HUDEP-2 (cell line): ENCODE measurements around the gene MIPEP.

Source experiments
- DNase-seq, 76 experiments: peaks; one replicate each; lab custom pipeline; 2025; ENCODE audit not compliant: unreplicated experiment in 76 of 76; lab: John Stamatoyannopoulos, UW

Gene MIPEP

DNA sequence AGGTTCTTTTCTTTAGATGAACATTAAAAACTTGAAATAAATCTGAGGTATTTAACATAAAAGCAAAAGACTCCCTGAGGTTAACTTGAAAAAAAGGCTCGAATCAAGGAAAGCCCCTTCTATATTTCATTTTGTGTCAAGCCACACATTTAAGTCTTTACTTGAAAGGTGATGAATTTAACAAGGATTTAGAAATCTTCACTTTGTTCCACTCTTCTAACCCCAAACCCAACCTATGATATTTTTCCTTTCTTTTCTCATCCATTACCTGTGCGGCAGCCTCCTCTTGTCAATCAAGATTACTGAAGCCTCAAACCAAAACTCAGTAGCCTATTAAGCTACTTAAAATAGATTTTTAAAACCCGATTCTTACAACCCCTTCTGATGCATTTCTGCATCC, 33.8 kb downstream of the MIPEP start:
- DNase-seq = no peak

DNA sequence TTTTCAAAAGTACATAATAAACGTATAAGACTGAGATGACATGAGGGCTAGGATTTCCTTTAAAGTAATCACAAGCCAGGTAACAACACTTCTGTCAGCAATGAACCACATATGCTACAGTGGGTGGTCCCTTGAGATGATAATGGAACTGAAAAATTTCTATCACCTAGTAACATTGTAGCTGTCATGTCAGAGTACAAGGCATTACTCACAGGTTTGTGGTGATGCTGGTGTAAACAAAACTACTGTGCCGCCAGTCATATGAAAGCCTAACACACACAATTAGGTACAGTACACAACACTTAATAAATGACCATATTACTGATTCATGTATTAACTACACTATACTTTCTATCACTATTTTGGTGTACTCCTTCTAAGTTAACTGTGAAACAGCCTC, 36.8 kb downstream of the MIPEP start:
- DNase-seq = no peak

DNA sequence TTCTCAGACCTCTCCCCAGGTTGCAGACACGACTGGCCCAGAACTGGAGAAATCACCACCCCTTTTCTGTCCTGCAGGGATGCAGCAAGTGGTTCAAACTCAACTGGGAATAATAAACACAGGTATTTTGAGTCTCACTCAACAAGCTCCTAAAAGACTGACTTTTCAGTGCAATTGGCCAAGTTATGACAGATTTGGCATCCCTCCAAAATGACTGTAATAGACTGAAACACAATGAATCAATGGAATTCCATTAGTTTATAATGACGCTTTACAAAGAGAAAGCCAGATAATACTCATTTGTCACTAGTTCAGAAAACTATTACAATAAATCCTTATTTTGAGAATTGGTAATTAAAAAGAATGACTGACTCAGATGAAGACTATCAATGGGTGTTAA, 38.1 kb downstream of the MIPEP start:
- no peak for DNase-seq

DNA sequence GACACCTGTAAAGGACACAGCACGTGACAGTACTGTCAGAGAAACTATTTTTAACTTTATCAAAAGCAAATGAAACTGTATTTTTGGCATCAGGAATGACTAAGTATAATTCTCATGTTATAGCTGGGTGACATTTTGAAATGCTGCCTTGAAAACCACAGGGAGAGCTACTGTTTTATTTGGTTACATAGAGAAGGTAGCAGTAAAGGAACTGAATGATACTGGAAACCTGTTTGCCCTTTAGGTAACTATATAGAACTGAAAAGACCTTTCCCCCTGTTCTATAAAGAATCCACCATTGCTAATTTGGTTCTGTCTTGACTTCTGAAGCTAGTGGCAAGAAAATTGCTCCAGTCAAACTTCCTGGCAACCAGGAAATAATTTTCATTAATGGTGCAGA, 39.1 kb downstream of the MIPEP start:
- no peak for DNase-seq

DNA sequence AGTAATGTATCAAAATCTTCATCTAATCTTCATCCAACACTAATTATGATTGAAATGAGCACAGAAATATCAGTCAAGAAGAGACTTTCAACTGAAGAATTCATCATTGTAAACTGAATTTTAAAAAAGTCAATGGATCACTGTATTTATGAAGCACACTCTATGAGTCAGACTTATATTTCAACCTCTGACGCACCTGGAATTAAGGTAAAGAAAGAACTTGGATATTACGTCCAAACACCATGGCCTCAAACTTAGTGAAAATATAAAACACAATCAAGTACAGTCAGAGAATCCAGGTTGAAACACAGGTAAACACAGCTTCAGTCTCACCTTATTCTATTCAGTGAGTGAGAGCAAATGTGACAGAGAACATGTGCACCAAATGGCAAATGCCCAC, 39.5 kb downstream of the MIPEP start:
- DNase-seq = no peak

DNA sequence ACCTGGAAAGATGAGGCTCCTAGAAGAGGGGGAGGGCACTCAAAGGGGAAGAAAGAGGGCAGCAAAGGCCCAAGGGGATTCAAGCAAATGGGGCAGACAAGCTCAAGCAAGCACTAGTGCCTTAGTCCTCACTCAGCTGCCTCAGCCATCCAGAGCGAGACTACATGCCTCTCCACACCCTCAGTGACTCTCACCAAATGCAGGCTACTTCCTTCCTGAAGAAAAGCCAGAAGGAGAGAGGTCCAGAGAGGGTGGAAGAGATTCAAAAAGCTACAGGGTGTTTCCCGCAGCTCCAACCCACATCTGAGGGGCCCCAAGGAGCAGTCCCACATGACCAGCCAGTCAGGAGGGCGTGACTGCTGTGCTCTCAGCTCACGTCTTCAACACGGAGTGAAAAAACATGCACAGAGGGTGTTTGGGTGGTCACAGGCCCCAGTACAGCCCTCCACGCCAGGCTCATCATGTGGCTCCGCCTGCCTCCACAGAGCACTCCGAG, 40.5 kb downstream of the MIPEP start:
- peak in 17 of 76 experiments; percentile 7 to 69 (median 37) for DNase-seq

DNA sequence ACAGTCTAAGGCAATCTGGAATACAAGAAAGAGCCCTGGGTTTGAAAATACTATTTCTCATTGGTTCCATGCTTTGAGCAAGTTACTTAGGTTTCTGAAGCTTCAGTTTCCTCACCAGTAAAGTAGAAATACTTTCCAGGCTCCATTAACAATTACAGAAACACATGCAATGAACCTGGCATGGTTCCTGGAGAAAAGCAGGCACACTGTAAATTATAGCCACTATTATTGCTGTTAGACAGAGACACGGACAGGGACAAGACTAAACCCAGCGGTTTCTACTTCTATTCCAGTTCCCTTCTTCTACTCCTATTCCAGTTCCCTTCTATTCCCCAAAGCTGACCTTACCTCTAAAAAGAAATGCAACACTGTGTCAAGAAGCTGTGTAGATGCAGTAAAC, 41.2 kb downstream of the MIPEP start:
- peak in 3 of 76 experiments; percentile 19 to 69 (median 63) for DNase-seq

DNA sequence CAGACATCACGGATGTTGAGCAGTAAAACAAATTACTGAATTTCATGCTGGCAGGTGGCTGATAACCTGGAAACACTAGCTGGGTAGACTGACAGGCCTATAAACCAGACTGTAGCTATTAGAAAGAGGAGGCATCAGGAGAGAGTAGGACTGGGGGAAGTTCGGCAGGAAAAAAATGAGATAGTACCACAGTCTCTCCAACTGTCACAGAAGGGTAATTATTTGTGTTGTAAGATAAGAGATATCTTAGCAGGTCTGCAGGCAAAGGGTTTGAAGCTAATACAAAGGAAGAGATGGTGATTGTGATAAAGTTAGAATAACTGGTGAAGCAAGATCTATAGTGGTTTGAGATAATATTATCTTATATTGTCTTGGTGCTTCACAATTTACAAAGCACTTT, 41.7 kb downstream of the MIPEP start:
- DNase-seq = peak in 47 of 76 experiments; percentile 3 to 85 (median 53)

DNA sequence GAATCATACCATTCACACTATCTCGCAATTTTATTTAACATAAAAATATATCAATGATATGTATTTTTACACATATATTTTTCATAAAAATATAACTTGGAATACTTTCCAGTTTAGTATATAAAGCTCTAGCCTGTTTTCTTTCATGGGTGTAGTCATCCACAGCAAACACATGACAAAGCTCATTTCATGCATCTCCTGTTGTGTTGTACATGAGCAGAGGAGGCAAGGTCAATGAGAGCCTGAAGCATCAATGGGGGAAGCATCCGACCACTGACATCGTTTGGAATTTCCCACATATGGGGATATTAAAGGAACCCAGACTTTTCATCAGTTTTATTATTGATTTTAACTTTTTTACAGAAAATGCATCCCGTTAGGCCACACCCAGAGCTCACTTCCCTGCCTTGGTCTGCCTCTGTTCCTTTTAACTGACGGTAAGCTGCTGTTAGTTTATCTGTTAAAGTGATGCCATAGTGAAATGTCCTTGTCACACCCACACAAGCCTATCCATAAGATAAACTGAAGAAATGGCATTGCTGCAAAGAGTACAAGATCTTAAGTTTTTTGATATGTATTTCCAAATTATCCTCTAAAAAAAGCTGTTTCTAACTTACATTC, 44.0 kb downstream of the MIPEP start:
- DNase-seq = peak in 50 of 76 experiments; percentile 3 to 82 (median 38)

DNA sequence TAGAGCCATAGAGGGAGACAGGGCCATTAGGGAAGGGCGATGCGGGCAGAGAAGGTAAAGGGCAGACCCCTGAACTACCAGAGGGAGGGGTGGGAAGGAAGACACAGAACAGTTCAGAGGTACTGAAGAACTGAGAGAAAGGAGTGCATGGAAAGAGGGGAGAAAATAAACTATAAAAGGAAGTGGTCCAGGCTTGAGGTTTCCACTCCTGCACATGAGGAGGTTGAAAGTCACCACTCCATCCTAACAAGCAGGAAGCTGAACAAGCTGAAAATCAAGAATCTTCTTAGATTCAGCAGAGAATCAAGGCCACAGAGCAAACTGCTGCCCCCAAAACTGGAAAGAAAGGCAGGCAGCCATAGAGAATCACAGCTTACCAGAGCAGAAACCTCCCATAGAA, 45.1 kb downstream of the MIPEP start:
- DNase-seq = no peak

DNA sequence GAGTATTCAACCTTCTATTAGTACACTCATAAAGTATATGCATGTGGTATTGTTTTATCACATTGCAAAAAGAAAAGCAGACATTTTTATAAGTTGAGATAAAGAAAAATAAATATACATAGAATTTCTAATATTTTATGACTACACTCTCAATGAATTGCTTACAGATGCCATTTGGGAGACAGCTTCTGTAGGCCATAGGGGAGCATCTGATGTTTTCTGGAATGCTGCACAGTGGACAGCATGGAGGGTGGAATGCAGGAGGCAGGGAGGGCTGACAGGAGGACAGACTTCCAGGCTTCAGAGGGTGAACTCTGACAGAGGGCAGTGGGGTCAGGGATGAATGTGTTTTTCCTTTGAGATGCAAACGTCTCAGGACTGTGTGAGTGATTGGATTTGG, 45.8 kb downstream of the MIPEP start:
- no peak for DNase-seq

DNA sequence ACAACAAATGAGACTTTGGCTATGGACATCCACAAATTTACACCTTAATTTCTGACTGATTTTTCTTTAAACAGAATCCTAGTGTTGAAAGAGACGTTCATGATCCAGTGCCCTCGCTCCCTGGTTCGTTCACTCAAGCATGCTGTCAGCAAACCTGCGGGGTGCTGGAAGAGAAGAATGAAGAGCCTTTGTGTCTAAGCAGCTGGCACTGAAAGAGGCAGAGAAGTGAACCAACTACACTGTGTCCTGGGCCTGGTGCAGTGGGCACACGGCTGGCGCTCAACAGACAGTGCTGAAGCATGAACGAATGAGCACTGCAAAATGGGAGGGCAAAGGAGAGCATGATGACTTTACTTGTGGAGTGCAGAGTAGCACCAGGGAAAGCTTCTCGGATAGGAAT, 46.8 kb downstream of the MIPEP start:
- no peak for DNase-seq

DNA sequence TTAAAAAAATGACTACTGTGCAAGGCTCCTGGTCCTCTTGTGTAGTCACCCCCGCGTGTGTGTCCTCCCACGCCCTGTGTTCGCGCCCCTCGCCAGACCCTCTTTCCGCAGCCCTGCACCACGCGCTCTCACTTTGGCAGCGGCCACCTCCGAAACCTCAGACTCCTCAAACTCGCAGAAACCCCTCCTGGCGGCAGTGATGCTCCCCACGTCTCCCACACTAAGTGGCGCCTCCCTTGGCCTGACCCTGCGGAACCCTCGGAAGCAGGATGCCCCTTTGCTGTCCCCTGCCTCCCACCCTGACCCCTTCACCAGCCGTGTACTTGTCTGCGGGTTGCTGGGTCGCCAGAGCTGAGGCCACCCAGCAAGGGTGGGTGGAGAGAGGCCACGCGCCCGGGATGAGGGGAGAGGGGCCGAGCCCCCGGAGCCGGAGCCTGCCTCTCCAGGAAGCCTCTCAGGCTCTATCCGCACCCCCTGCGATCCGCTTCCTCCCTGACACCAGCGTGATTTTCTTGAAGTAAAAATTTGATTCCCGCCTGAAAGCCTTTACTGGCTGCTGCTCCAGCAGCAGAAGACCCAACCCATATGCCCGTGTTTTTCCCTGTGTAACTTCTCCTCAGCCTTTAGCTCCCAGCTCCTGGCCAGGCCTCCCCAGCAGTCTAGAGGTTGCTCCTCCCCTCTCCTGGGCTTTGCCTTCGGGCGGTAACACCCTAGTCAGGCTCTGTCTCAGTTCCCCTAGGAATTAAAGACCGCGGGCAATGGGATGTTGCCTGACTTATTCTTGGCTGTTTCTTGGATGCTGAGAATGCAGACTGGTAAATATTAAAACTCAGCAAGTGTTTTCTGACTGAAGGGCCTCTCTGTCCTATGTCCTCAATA, 55.2 kb downstream of the MIPEP start:
- DNase-seq = no peak

DNA sequence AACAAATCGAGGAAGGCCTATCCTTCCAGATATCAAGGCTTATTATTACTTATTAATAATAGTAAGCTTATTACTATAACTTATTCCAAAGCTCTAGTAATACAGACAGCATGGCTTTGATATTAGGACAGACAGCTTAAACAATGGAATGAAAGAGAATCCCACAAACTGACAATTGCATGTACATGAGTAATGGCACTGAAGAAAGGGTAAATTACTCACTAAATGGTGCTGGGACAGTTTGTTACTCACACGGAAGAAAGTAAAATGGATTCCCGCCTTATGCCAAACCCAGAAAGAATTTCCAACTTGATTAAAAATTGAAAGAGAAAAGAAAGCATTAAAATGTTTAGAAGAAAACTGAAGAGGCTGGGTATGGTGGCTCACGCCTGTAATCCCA, 60.3 kb downstream of the MIPEP start:
- no peak for DNase-seq

DNA sequence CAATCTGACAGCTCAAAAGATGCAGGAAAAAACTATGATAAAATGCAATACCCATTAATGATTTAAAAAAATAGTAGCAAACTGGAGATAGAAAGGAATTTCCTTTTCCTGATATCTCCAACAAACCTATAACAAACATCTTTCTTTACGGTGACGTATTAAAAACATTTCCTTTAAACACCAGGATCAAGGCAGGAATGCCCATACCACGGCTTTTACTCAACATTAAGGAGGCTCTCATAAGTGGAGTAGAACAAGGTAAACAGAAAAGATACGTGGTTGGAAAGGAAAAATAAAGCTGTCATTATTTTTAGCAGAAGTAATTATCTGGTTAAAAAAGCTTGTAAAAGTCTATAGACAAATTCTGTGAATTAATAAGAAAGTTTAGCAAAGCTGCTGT, 61.1 kb downstream of the MIPEP start:
- DNase-seq = no peak

DNA sequence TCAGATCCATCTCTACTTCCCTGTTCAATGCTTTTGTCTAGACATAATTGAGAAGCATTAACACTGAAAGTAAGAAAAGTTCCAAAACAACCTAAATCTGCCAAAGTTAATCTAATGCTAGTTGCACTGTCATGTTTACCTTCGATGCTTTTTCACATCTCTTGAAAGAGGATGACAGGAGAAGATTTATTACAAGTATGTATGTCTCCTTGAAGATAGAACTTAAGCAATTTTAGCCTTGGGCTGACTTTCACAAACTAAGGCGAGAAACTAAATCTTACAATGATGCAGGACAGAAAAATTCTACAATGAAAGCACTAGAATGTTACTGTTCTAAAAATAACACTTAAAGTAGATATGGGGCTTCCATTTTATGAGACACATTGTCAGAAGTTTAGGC, 64.0 kb downstream of the MIPEP start:
- DNase-seq = no peak

DNA sequence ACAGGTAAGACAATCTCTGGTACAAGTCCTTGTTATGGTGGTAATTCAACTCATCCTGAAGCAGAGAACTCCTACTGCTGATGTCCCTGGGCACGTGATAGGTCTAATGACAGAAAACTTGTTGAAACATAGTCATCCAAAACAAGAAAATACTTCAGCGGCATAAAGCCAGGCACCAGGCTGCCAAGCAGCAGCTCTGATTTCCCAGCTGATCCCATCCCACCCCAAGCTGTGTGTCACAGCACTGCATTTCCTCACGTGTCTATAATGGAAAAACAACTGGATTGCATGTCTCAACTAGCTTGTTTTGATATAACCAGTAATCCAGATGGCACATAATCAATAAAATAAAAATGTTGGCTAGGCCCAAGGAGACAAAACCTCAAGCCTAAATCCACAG, 64.8 kb downstream of the MIPEP start:
- no peak for DNase-seq

DNA sequence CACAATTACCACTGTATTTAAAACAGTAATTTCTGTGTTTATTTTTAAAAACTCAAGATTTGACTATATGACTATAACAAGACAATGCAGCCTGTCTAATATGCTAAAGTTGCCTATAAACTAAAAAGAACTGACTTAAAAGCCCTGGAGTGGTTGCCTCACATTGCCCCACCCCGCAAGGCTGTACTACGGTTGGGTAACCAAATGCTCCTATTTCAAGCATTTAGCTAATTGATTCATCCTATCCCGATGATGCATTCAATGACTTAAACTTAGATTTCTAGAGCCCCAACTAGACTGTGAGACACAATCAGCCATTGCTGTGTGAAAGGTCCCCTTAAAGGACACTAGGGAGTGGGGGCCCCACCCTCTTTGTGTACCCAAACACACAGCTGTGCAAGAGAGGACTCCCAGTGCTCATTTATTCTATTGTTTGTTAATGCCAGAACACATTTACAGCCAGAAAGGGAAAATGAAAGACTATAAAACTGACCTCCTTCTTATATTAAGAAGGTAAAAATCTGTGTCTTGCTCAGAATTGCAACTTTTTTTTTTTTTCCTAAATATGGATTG, 66.9 kb downstream of the MIPEP start:
- no peak for DNase-seq

DNA sequence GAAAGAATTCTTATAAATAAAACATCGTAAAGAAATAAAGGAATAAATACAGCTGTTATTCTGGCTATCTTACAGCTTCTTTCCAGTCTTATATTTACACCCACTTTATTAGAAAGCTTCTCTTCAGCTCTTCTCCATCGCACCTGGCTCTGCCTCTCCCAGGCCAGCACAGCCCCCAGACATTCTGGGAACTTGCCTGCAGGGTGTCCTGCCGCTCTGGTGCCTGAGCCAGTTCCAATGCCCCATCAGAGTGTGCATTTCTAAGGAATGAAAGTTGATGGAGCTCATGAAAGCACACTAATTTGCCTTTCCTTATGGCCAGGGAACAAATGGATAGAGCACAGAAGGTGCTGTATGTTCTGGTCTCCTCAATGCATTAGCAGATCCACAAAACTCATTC, 68.7 kb downstream of the MIPEP start:
- DNase-seq = no peak

DNA sequence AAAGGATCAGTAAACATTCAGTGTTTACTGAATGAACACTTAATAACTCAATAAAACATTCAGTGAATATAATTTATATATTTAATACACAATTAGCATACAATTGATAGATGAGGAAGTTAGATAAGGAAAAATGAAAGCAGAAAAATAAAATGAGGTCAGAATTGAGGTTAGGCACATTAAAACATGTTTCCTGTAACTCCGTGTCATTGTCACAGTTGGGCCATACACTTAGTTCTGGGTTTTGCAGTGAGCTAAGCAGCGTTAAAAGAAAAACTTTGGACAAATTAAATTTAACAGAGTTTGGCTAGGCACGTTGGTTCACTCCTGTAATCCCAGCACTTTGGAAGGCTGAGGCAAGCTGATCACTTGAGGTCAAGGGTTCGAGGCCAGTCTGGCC, 71.4 kb downstream of the MIPEP start:
- no peak for DNase-seq

DNA sequence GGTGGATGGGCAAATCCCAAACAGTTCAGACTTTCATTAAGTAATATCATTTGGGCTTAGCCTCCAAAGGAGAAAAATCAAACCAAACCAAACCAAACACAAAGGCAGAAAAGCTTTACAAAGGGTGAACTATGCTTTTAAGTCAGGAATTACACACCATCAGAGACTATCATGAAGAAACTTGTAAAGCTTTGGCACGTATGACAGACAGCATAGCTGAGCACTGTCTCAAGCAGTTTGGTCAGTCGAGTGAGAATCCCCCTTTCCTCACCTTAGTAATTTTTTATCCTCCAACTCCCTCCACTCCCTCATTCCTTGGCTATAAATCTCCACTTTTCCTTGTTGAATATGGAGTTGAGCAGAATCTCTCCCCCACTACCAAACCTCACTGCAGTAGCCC, 72.1 kb downstream of the MIPEP start:
- DNase-seq = no peak

DNA sequence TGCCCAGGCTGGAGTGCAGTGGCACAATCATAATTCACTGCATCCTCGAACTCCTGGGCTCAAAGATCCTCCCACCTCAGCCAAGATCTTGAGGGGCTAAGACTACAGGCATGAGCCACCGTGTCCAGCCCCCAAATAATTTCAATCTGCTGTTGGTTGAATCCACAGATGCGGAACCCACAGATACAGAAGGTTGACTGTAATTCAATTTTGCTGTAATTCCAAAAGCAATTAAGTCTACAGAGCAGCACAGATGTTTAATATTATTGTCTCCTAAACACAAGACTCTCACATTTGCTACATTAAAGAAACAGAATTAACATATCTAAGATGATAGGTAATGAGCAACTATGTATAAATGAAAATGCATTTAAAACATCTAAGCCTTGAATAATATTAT, 75.6 kb downstream of the MIPEP start:
- no peak for DNase-seq
